Middle frontal gyrus (tissue), 1 donor: ENCODE results near the gene LRP10.

Experiments
- DNase-seq: peaks from one replicate; pipeline ENCODE4 v3.0.0-alpha.2; 2015; ENCODE audit warnings: low spot score; ENCODE audit errors: extremely low spot score

The LRP10 gene

GRCh38 chr14:22864979-22865378 is 6.6 kb upstream of the LRP10 start:
- no peak for DNase-seq

DNA sequence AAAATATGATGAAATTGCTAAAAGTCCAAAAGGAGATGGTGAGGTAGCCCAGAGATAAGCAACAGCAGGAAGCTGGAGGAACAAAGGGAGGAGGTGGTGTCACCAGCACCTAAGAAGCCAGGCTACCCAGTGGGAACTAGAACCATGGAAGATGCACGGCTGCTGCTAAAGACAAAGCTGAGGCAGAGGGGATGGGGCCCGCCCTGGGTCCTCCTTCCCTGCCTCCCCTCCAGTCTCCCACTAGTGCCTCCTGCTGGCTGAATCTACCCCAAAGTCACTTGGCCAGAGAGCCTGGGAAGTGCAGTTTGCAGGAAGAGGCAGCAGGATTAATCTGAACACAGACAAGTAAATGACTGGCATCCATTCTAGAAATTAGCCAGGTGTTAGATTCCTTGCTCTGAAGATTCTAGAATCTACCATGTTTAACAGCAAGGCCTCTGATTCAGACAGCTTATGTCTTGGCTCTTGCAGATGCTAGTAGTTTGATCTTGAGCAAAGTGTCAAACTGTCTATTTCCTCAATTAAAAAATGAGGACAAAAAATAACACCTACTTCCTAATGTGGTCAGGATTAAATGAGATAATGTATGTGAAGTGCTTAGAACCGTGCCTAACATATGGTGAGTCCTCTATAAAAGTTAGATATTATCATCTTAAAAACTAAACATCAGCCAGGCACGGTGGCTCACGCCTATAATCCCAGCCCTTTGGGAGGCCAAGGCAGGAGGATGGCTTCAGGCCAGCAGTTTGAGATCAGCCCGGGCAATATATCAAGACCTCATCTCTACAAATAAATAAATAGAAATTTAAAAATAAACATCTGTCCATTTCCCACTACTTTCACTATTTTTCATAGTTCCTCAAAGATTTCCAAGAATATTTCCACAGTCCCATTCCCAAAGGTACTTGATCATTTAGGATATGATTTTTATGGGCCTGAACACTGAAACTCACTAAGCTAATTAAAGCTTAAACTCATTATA is 5.8 kb upstream of the LRP10 start:
- no peak for DNase-seq

DNA sequence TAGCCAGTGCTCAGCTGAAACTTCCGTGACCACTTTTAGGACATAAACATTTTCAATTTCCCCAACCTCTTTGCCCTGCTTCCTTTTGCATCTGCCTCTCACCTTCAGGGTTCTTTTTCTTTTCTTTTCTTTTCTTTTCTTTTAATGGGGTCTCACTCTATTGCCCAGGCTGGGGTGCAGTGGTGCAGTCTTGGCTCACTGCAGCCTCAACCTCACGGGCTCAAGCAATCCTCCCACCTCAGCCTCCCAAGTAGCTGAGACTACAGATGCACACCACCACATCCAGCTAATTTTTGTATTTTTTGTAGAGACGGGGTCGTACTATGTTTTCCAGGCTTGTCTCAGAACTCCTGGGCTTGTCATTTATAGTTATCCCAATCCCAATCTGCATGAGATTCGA is 4.7 kb upstream of the LRP10 start:
- DNase-seq, result no peak

- no peak for DNase-seq
Observed at GRCh38 chr14:22870811-22871223, 723 bp upstream of the LRP10 start.

- no peak for DNase-seq
Observed at GRCh38 chr14:22872033-22872832, 693 bp downstream of the LRP10 start.

DNA sequence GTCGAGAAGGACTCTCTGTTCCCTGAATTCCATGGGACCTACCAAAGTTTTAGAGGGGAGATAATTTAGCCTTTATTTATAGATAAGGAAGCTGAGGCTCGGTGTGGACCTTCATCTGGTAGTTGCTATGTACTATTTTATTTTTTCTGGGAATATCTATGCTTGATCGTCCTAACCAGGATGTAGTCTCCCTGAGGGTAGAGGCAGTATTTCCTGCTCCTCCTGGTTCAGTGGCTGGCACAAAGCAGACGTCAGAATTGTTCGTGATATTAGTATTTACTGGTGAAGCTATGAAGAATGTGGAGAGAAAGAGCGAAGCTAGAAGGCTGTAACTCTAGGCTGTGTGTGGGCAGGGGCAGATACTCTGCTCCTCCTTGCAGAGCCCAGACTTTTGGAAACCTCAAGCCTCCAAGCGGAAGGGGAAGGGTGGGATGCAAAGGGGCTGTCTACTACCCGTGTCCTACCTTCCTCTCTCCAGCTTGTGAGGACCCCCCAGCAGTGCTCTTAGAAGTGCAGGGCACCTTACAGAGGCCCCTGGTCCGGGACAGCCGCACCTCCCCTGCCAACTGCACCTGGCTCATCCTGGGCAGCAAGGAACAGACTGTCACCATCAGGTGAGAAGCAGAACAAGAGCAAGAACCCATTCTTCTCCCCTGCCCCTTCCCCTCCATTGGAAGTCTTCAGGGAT is 1.4 kb downstream of the LRP10 start:
- DNase-seq, result no peak

DNA sequence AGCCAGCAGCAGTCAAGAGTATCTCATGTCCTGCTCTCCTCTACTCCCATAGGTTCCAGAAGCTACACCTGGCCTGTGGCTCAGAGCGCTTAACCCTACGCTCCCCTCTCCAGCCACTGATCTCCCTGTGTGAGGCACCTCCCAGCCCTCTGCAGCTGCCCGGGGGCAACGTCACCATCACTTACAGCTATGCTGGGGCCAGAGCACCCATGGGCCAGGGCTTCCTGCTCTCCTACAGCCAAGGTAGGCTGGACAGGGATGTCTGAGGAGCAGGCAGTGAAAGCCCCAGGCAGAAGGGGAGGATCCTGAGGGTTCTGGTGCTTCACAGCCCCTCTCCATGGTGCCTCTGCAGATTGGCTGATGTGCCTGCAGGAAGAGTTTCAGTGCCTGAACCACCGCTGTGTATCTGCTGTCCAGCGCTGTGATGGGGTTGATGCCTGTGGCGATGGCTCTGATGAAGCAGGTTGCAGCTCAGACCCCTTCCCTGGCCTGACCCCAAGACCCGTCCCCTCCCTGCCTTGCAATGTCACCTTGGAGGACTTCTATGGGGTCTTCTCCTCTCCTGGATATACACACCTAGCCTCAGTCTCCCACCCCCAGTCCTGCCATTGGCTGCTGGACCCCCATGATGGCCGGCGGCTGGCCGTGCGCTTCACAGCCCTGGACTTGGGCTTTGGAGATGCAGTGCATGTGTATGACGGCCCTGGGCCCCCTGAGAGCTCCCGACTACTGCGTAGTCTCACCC is 3.6 kb downstream of the LRP10 start:
- no peak for DNase-seq

GRCh38 chr14:22875748-22876319 is 4.3 kb downstream of the LRP10 start:
- DNase-seq, result no peak

- DNase-seq, result no peak
Observed at GRCh38 chr14:22877000-22877501, 5.5 kb downstream of the LRP10 start.

GRCh38 chr14:22878271-22879246 is 7.0 kb downstream of the LRP10 start:
- no peak for DNase-seq

GRCh38 chr14:22882064-22882463 is 10.5 kb downstream of the LRP10 start:
- no peak for DNase-seq

- no peak for DNase-seq
Observed at GRCh38 chr14:22882529-22883172, 11.1 kb downstream of the LRP10 start.

GRCh38 chr14:22883173-22883976 is 11.8 kb downstream of the LRP10 start, which contains the start of gene REM2:
TSS of gene REM2 (plus strand) at chr14:22883222. CDS start at chr14:22883288, 66 bp downstream.
- no peak for DNase-seq

GRCh38 chr14:22884076-22884737 is 12.7 kb downstream of the LRP10 start:
- DNase-seq, result no peak

- DNase-seq, result no peak
Observed at GRCh38 chr14:22884738-22885523, 13.4 kb downstream of the LRP10 start.

GRCh38 chr14:22885975-22886374 is 14.4 kb downstream of the LRP10 start:
- DNase-seq, result no peak
